ENCODE measurements around the gene ARSA. TPM values are rescaled to one million over a fixed set of nuclear protein-coding genes. Genes with fewer than 3 reads are reported as not detected.
A peak's percentile ranks its signal among the peaks of the same experiment; 100 is the strongest.

Gene ARSA
- polyA plus RNA-seq, 3 donors: 11.9 to 85.2 (median 12.1) TPM

DNA sequence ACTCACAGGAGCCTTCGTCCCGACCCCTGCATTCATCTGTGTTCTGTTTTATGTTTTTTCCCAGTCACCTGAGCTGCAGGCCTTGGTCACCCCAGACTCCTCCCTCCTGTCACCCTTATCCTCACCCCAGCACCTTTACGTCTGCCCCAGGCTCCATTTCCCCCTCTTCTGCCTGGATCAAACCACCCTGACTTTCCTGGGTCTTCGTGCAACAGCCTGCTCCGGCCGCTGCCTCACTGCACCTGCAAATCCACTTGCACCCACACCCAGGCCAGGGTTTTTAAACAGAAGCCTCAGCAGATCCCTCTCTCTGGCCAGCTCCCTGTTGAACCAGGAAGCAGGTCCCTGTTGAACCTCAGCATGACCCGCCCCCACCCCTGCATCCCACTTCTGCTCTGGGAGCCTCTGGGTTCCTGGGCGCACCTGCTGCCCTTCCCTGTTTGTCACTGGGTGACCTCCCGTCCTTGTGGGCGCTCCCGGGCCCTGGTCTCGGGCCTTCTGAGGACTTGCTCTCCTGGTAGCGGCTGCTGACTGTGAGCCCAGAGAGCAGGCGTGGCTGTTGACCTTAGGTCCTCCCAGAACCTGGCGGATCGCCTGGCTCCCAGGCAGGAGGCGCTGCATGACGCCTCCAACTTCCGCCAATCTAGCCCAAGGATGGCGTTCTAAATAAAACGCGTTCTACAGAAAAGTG is 14.5 kb downstream of the ARSA start:
- H3K4me1 Mint-ChIP-seq: peaks cover 8% of the 10 kb centered on the region
- Histone ChIP-seq H3K27me3 (ENCODE audit: control insufficient read depth in 2 of 2, insufficient read depth in 2 of 2, low read length in 2 of 2) (peaks cover 0 to 7% of the 10 kb centered on the region in 2 donors), H3K36me3 (replicated peaks in 1 of 2; ENCODE audit: control insufficient read depth in 1 of 2, insufficient read depth in 2 of 2, low read length in 2 of 2) (no peaks in the 10 kb centered on the region), H3K4me2 (replicated peaks; ENCODE audit: extremely low read depth, low read length, poor library complexity, severe bottlenecking) (no peak overlapping the region), H4K20me1 (ENCODE audit: insufficient read depth, low read length) (no peaks in the 10 kb centered on the region), H3K27ac (ENCODE audit: low read depth in 1 of 2, low read length in 2 of 2) (no peak overlapping the region), H3K9me3 (replicated peaks in 1 of 2; ENCODE audit: control insufficient read depth in 1 of 2, insufficient read depth in 1 of 2, low read length in 2 of 2) (no peaks in the 10 kb centered on the region), H3K4me3 (replicated peaks in 1 of 3; ENCODE audit: low read depth in 2 of 3, low read length in 3 of 3) (no peak overlapping the region), H2AFZ (ENCODE audit: insufficient read depth, low read depth, low read length, poor library complexity, severe bottlenecking) (no peak overlapping the region), H3K79me2 (ENCODE audit: insufficient read depth, low read length) (no peaks in the 10 kb centered on the region), H3K4me1 (ENCODE audit: control insufficient read depth in 1 of 2, insufficient read depth in 2 of 2, low read length in 2 of 2) (no peaks in the 10 kb centered on the region), H3K9ac (ENCODE audit: insufficient read depth, low read length, poor library complexity, severe bottlenecking) (no peak overlapping the region)
- peaks cover 21 to 40% (median 29%) of the 10 kb centered on the region in 3 donors for H3K27me3 Mint-ChIP-seq (ENCODE audit: low read depth in 3 of 3)
- H3K36me3 Mint-ChIP-seq: no peaks in the 10 kb centered on the region
- intact Hi-C loops (cut with micrococcal nuclease): no loop called here
- 92% methylated on average over 22 of the region's 22 CpGs for WGBS (ENCODE audit: insufficient coverage)
- DNase-seq: no peak
- no peak overlapping the region for H3K27ac Mint-ChIP-seq
- peak overlapping the region in 1 of 2 donors; percentile 11 for H3K4me3 Mint-ChIP-seq
- H3K9me3 Mint-ChIP-seq: peaks cover 0 to 4% (median 0%) of the 10 kb centered on the region in 7 donors
- TF ChIP-seq, protein P1, sequence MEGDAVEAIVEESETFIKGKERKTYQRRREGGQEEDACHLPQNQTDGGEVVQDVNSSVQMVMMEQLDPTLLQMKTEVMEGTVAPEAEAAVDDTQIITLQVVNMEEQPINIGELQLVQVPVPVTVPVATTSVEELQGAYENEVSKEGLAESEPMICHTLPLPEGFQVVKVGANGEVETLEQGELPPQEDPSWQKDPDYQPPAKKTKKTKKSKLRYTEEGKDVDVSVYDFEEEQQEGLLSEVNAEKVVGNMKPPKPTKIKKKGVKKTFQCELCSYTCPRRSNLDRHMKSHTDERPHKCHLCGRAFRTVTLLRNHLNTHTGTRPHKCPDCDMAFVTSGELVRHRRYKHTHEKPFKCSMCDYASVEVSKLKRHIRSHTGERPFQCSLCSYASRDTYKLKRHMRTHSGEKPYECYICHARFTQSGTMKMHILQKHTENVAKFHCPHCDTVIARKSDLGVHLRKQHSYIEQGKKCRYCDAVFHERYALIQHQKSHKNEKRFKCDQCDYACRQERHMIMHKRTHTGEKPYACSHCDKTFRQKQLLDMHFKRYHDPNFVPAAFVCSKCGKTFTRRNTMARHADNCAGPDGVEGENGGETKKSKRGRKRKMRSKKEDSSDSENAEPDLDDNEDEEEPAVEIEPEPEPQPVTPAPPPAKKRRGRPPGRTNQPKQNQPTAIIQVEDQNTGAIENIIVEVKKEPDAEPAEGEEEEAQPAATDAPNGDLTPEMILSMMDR (IDR thresholded peaks at IDR 0.05): no peak

DNA sequence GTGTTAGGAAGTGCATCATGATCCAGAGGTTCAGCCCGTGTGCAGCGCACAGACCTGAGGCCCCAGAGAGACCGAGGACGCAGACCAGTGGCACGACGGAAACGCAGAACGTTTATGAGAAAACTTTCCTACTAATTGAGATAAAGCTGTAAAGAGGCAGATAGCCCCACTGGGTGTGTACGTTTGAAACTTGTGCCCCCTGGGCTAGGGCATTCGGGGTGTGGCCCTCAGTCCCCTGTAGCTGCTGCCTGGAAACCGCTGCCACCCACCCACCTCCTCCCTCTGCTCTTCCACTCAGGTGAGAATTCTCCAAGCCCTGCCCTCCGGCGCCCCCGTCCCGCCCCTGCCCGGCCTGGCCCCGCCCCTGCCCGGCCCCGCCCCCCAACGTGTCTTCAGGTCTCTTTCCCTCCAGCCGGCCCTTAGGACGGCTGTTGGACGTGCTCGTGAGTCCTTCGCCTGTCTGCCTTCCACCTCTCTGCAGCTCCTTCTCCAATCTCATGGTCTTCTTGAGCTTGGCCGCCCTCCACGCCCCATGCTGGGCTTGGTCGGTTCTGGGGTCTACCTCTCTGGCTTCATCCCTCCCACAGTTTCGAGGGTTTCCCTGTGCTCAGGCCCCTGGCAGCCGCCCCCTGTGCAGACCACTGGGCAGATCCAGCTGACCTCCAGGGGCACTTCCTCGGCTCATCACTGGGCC is 15.3 kb downstream of the ARSA start:
- H3K36me3 Mint-ChIP-seq: no peaks in the 10 kb centered on the region
- H3K27me3 Mint-ChIP-seq (ENCODE audit: low read depth in 3 of 3): peaks cover 27 to 47% (median 31%) of the 10 kb centered on the region in 3 donors
- H3K9me3 Mint-ChIP-seq: peaks cover 0 to 4% (median 0%) of the 10 kb centered on the region in 7 donors
- Histone ChIP-seq H3K4me2 (replicated peaks; ENCODE audit: extremely low read depth, low read length, poor library complexity, severe bottlenecking) (no peak overlapping the region), H3K4me1 (ENCODE audit: control insufficient read depth in 1 of 2, insufficient read depth in 2 of 2, low read length in 2 of 2) (no peaks in the 10 kb centered on the region), H4K20me1 (ENCODE audit: insufficient read depth, low read length) (no peaks in the 10 kb centered on the region), H3K27ac (ENCODE audit: low read depth in 1 of 2, low read length in 2 of 2) (no peak overlapping the region), H3K27me3 (ENCODE audit: control insufficient read depth in 2 of 2, insufficient read depth in 2 of 2, low read length in 2 of 2) (peaks cover 0 to 8% of the 10 kb centered on the region in 2 donors), H3K79me2 (ENCODE audit: insufficient read depth, low read length) (no peaks in the 10 kb centered on the region), H3K9ac (ENCODE audit: insufficient read depth, low read length, poor library complexity, severe bottlenecking) (no peak overlapping the region), H3K36me3 (replicated peaks in 1 of 2; ENCODE audit: control insufficient read depth in 1 of 2, insufficient read depth in 2 of 2, low read length in 2 of 2) (no peaks in the 10 kb centered on the region), H2AFZ (ENCODE audit: insufficient read depth, low read depth, low read length, poor library complexity, severe bottlenecking) (no peak overlapping the region), H3K4me3 (replicated peaks in 1 of 3; ENCODE audit: low read depth in 2 of 3, low read length in 3 of 3) (no peak overlapping the region), H3K9me3 (replicated peaks in 1 of 2; ENCODE audit: control insufficient read depth in 1 of 2, insufficient read depth in 1 of 2, low read length in 2 of 2) (no peaks in the 10 kb centered on the region)
- TF ChIP-seq, protein P1 (IDR thresholded peaks at IDR 0.05): no peak
- peaks cover 8% of the 10 kb centered on the region for H3K4me1 Mint-ChIP-seq
- H3K4me3 Mint-ChIP-seq: peak overlapping the region in 1 of 2 donors; percentile 48
- H3K27ac Mint-ChIP-seq: peak overlapping the region in 2 of 7 donors; percentile 1 to 59
- intact Hi-C loops (cut with micrococcal nuclease): no loop called here
- no peak for DNase-seq
- WGBS (ENCODE audit: insufficient coverage): 44% methylated on average over 14 of the region's 31 CpGs

All from CD14-positive monocyte (primary cell).